Fibroblast of the conjunctiva (primary cell): ENCODE data around the gene FOXN3.

Source experiments
- DNase-seq: peaks from one replicate; pipeline ENCODE4 v3.0.0-alpha.2; 2010; ENCODE audit warnings: low read depth

FOXN3 gene

GRCh38 chr14:89382901-89383845 lies 33.9 kb downstream of the FOXN3 start:
- DNase-seq, result no peak

GRCh38 chr14:89382487-89382886 lies 34.5 kb downstream of the FOXN3 start:
- DNase-seq, result no peak

GRCh38 chr14:89379891-89380820 lies 36.9 kb downstream of the FOXN3 start:
- DNase-seq, result no peak

GRCh38 chr14:89379006-89379405 lies 38.0 kb downstream of the FOXN3 start:
- DNase-seq, result no peak

GRCh38 chr14:89378119-89378518 lies 38.9 kb downstream of the FOXN3 start:
- DNase-seq, result no peak

GRCh38 chr14:89377544-89377943 lies 39.5 kb downstream of the FOXN3 start:
- DNase-seq, result no peak

GRCh38 chr14:89374908-89375307 lies 42.1 kb downstream of the FOXN3 start:
- DNase-seq, result no peak

GRCh38 chr14:89373185-89373584 lies 43.8 kb downstream of the FOXN3 start:
- DNase-seq, result no peak

- DNase-seq, result no peak
Observed at GRCh38 chr14:89372512-89372883, 44.5 kb downstream of the FOXN3 start.

- no peak for DNase-seq
Observed at GRCh38 chr14:89371585-89372511, 45.2 kb downstream of the FOXN3 start.

GRCh38 chr14:89370781-89371180 lies 46.3 kb downstream of the FOXN3 start:
- no peak for DNase-seq

- DNase-seq, result no peak
Observed at GRCh38 chr14:89370381-89370780, 46.7 kb downstream of the FOXN3 start.

GRCh38 chr14:89369656-89370055 lies 47.4 kb downstream of the FOXN3 start:
- no peak for DNase-seq

- DNase-seq, result no peak
Observed at GRCh38 chr14:89368490-89369477, 48.2 kb downstream of the FOXN3 start.

GRCh38 chr14:89367779-89368120 lies 49.3 kb downstream of the FOXN3 start:
- no peak for DNase-seq

- DNase-seq, result no peak
Observed at GRCh38 chr14:89366864-89367778, 49.9 kb downstream of the FOXN3 start.

GRCh38 chr14:89365061-89365801 lies 51.8 kb downstream of the FOXN3 start:
- DNase-seq, result no peak

GRCh38 chr14:89364316-89364715 lies 52.7 kb downstream of the FOXN3 start:
- no peak for DNase-seq

- DNase-seq, result no peak
Observed at GRCh38 chr14:89360277-89360676, 56.8 kb downstream of the FOXN3 start.
